Measurements from ENCODE around the gene ZNF223. TPM values are rescaled to one million over a fixed set of nuclear protein-coding genes. Genes with fewer than 3 reads are reported as not detected.

ZNF223 gene
- total and polyA plus RNA-seq, 9 of the 15 experiments (the other 6 are each of a cell fraction or from before 2014, with no cell fraction given) = 0.21 to 1.8 (median 0.71) TPM

DNA sequence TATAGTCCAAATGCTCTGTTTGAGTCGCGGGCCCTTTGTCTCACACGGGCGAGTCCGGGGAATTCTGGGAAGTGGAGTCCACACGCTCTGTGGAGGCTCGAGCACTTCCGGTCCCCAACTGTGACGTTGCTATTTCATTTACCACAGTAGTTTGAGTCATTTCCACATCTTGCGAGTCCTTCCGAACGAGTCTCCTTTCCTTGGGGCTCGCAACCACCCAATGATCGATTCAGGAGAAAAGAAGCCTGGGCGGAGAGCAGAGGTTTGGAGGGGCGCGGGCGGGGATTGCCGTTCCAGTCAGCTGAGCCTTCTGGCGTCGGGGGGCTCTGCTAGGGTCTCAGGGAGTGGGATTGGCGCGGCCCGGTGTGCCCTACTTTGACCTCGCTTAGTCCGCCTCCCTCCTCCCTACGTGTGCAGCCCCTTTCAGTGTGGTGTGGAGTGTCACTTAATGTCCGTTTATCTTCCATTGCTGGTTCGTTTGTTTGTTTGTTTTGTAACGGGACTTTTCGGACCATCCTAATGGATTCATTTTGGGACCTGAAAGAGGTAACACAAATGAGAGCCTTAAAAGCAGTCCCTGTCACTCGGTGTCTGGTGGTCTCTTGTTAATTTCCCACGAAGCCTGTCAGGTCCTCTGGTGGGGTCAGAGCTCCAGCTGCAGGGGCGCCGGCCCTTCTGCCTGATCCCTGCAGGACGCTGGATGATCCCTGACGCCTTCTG is 26.5 kb upstream of the ZNF223 start, which contains the start of gene ZNF222 (continued):
- TF ChIP-seq MGA (IDR thresholded peaks at IDR 0.05) (no peak), MCM5 (IDR thresholded peaks at IDR 0.05; ENCODE audit: low read depth) (no peak), MLX (CRISPR knock-in tag; conservative IDR thresholded peaks at IDR 0.05) (no peak), GTF2E2 (tag; IDR thresholded peaks at IDR 0.05) (0 out of 2 replicates have a peak, but pooled peaks have one; percentile 37), PHB (CRISPR knock-in tag; IDR thresholded peaks at IDR 0.05) (no peak), NRF1 (conservative IDR thresholded peaks at IDR 0.05 in 1 of 2, IDR thresholded peaks at IDR 0.05 in 1 of 2) (peak; percentile 38 to 51; a peak in 1 of 4 replicates), SUPT5H (IDR thresholded peaks at IDR 0.05) (peak; percentile 68), AFF4 (CRISPR knock-in tag; IDR thresholded peaks at IDR 0.05) (no peak), ZNF274 (IDR thresholded peaks at IDR 0.05; ENCODE audit: borderline replicate concordance, low read depth, low read length) (no peak), PML (IDR thresholded peaks at IDR 0.05; ENCODE audit: low read length) (0 out of 2 replicates have a peak, but pooled peaks have one; percentile 25), EWSR1 (IDR thresholded peaks at IDR 0.05; ENCODE audit: borderline replicate concordance, low read depth, partially characterized antibody) (no peak), TGIF2 (CRISPR knock-in tag; IDR thresholded peaks at IDR 0.05) (no peak)
